ENCODE data around the gene TAOK3. TPM values are rescaled to one million over a fixed set of nuclear protein-coding genes. Genes with fewer than 3 reads are reported as not detected.

Gene TAOK3
- total and polyA plus RNA-seq, 2 of the 8 experiments (the other 6 are each of a cell fraction or from before 2014, with no cell fraction given), result 5.2 to 9.3 TPM

DNA sequence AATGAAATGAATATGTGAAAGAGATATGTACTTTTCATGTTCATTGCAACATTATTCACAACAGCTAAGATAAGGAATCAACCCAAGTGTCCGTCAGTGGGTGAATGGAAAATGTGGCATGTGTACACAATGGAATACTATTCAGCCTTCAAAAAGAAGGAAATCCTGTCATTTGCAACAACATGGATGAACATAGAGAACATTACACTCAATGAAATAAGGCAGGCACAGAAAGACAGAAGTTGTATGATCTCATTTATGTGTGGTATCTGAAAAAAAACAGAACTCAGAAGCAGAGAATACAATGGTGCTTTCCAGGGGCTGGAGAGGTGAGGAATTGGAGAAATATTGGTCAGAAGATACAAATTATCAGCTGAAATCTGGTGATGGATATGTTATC lies 54.0 kb downstream of the TAOK3 start:
- no peak overlapping the region for H2AFZ ChIP-seq (ENCODE audit: low read length)
- no peak overlapping the region for H3K56ac ChIP-seq (replicated peaks; ENCODE audit: insufficient read length, low read depth, low read length)
- peak; percentile 19 for FAIRE-seq
- H3K18ac ChIP-seq (ENCODE audit: extremely low read depth, low read length), result no peak overlapping the region
- no peak for DNase-seq (ENCODE audit: low read depth in 1 of 2, low spot score in 2 of 2)
- H3K14ac ChIP-seq (ENCODE audit: insufficient read length), result no peak overlapping the region
- H2BK12ac ChIP-seq (ENCODE audit: low read depth, low read length), result no peak overlapping the region
- no peaks in the 10 kb centered on the region for H4K20me1 ChIP-seq (replicated peaks in 1 of 2; ENCODE audit: control insufficient read depth in 1 of 2, insufficient read depth in 2 of 2, low read length in 2 of 2)
- H2BK20ac ChIP-seq (ENCODE audit: low read length), result no peak overlapping the region
- ChIA-PET CTCF (ENCODE audit: partially characterized antibody) (interaction anchor here (0.6 to 2.8 kb wide), 2 partner anchors 24 to 58 kb away, joined by 3 to 11 read pairs; partner anchors contain the start of gene SUDS3), POLR2A (ENCODE audit: partially characterized antibody) (no interaction called here)
- H3K23me2 ChIP-seq (ENCODE audit: low read depth, low read length), result no peaks in the 10 kb centered on the region
- no peak overlapping the region for H3K27ac ChIP-seq (ENCODE audit: low read depth, low read length)
- no peaks in the 10 kb centered on the region for H3K4me1 ChIP-seq (replicated peaks in 1 of 4; ENCODE audit: control insufficient read depth in 3 of 4, insufficient read depth in 4 of 4, low read length in 3 of 4)
- no peak overlapping the region for H4K91ac ChIP-seq (replicated peaks; ENCODE audit: insufficient read length, low read length)
- no peaks in the 10 kb centered on the region for H3K79me1 ChIP-seq (ENCODE audit: low read depth, low read length)
- H3K4me3 ChIP-seq (ENCODE audit: extremely low read depth in 1 of 4, insufficient read depth in 2 of 4, low read depth in 3 of 4, low read length in 4 of 4), result no peak overlapping the region
- no peak overlapping the region for H2AK5ac ChIP-seq (ENCODE audit: low read depth, low read length)
- no peak overlapping the region for H4K5ac ChIP-seq (ENCODE audit: insufficient read length, low read depth, low read length)
- no peak overlapping the region for H4K8ac ChIP-seq (ENCODE audit: extremely low read depth, insufficient read depth, low read length)
- 100% methylated on average over 1 of the region's 1 CpG; no CpG with 5 or more reads in 1 of the 2 experiments for WGBS, 2 experiments (ENCODE audit: extremely low coverage in 1 of 2, insufficient coverage in 1 of 2, insufficient read length in 1 of 2, insufficient replicate concordance in 2 of 2, low coverage in 1 of 2, low lambda C conversion rate in 2 of 2, missing lambda C conversion rate in 1 of 2)
- H3K79me2 ChIP-seq (ENCODE audit: control insufficient read depth in 1 of 2, insufficient read depth in 2 of 2, low read length in 2 of 2), result no peaks in the 10 kb centered on the region
- H3K27me3 ChIP-seq (replicated peaks in 1 of 4; ENCODE audit: control insufficient read depth in 3 of 4, extremely low read depth in 1 of 4, insufficient read depth in 3 of 4, low read length in 3 of 4), result no peaks in the 10 kb centered on the region
- H3K9ac ChIP-seq (replicated peaks in 1 of 4; ENCODE audit: extremely low read depth in 1 of 4, low read depth in 3 of 4, low read length in 3 of 4), result no peak overlapping the region
- H2BK120ac ChIP-seq (replicated peaks; ENCODE audit: low read depth, low read length), result no peak overlapping the region
- H2BK15ac ChIP-seq (ENCODE audit: low read length), result no peak overlapping the region
- no peak overlapping the region for H3K4ac ChIP-seq (replicated peaks; ENCODE audit: insufficient read length, low read depth, low read length)
- no peak overlapping the region for H2BK5ac ChIP-seq (ENCODE audit: low read depth, low read length)
- no peak overlapping the region for H3K23ac ChIP-seq (ENCODE audit: insufficient read length)
- H3K36me3 ChIP-seq (ENCODE audit: control insufficient read depth in 2 of 4, insufficient read depth in 4 of 4, low read length in 3 of 4), result no peaks in the 10 kb centered on the region
- no peaks in the 10 kb centered on the region for H3K9me3 ChIP-seq (ENCODE audit: insufficient read depth in 2 of 2, low read depth in 1 of 2, low read length in 1 of 2)
- no peak overlapping the region for H3K4me2 ChIP-seq (ENCODE audit: insufficient read depth in 1 of 2, low read depth in 2 of 2, low read length in 2 of 2)
- TF ChIP-seq TEAD4 (IDR thresholded peaks at IDR 0.05; ENCODE audit: low read depth, low read length) (no peak), EP300 (IDR thresholded peaks at IDR 0.05; ENCODE audit: borderline replicate concordance in 1 of 2, low read depth in 2 of 2, low read length in 2 of 2) (no peak), CHD2 (IDR thresholded peaks at IDR 0.05; ENCODE audit: low read length) (no peak), RFX5 (IDR thresholded peaks at IDR 0.05; ENCODE audit: borderline replicate concordance, low read depth, low read length) (no peak), CBX8 (IDR thresholded peaks at IDR 0.05; ENCODE audit: borderline replicate concordance, low read depth, low read length) (no peak)
